Adipocyte (in vitro differentiated cells): Measurements from ENCODE around the gene OLA1.

ENCODE experiments used
- DNase-seq: peaks from one replicate; pipeline ENCODE4 v3.0.0-alpha.2; 2015; ENCODE audit warnings: low read depth
- H3K27me3 ChIP-seq: replicated peaks from 2 replicates; pipeline ENCODE4 v1.7.0; 2013; ENCODE audit warnings: mild to moderate bottlenecking, low read length, moderate library complexity; ENCODE audit not compliant: control insufficient read depth, insufficient read depth
- H3K36me3 ChIP-seq: 2 replicates; pipeline ENCODE4 v1.7.0; 2013; ENCODE audit warnings: low read length, mild to moderate bottlenecking, moderate library complexity; ENCODE audit not compliant: control insufficient read depth, insufficient read depth, severe bottlenecking
- H3K4me1 ChIP-seq: 2 replicates; pipeline ENCODE4 v1.7.0; 2013; ENCODE audit warnings: mild to moderate bottlenecking, low read length, moderate library complexity; ENCODE audit not compliant: control insufficient read depth, insufficient read depth
- H3K4me3 ChIP-seq: 2 replicates; pipeline ENCODE4 v1.7.0; 2013; ENCODE audit warnings: mild to moderate bottlenecking, low read length, moderate library complexity
- H3K9ac ChIP-seq: 2 replicates; pipeline ENCODE4 v1.7.0; 2013; ENCODE audit warnings: mild to moderate bottlenecking, low read length, moderate library complexity
- H3K9me3 ChIP-seq: 2 replicates; pipeline ENCODE4 v1.7.0; 2013; ENCODE audit warnings: mild to moderate bottlenecking, low read length, moderate library complexity; ENCODE audit not compliant: control insufficient read depth

Gene OLA1

DNA sequence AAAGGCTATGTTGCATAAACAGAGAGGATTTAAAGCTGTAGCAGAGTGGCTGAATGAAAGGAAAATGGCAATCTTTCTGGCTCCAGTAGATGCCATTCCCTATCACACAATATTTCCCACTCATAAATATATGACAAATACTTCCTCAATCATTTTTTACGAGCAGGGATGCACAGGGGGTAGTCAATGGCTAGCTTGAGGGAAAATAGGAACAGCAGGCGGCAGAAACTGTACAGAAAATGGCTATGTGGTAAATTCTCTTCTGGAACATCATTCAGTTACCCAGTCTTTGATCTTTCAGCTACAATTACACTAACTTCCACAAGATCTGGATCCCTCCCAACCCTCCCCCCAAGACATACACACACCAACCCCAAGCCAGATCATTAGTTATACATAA lies 127.2 kb downstream of the OLA1 start:
- H3K4me1 ChIP-seq, result peaks cover 13% of the 10 kb centered on the region
- no peaks in the 10 kb centered on the region for H3K27me3 ChIP-seq
- no peaks in the 10 kb centered on the region for H3K36me3 ChIP-seq

GRCh38 chr2:174120346-174120745 lies 128.0 kb downstream of the OLA1 start:
- Histone ChIP-seq H3K4me1 (peaks cover 13% of the 10 kb centered on the region), H3K36me3 (no peaks in the 10 kb centered on the region), H3K4me3 (no peak overlapping the region), H3K9ac (no peak overlapping the region), H3K27me3 (no peaks in the 10 kb centered on the region), H3K9me3 (no peaks in the 10 kb centered on the region)
- no peak for DNase-seq

More for the DNA sequence above, 127.2 kb downstream of the OLA1 start:
- H3K9me3 ChIP-seq, result no peaks in the 10 kb centered on the region
- no peak overlapping the region for H3K4me3 ChIP-seq
- DNase-seq, result no peak
- no peak overlapping the region for H3K9ac ChIP-seq

DNA sequence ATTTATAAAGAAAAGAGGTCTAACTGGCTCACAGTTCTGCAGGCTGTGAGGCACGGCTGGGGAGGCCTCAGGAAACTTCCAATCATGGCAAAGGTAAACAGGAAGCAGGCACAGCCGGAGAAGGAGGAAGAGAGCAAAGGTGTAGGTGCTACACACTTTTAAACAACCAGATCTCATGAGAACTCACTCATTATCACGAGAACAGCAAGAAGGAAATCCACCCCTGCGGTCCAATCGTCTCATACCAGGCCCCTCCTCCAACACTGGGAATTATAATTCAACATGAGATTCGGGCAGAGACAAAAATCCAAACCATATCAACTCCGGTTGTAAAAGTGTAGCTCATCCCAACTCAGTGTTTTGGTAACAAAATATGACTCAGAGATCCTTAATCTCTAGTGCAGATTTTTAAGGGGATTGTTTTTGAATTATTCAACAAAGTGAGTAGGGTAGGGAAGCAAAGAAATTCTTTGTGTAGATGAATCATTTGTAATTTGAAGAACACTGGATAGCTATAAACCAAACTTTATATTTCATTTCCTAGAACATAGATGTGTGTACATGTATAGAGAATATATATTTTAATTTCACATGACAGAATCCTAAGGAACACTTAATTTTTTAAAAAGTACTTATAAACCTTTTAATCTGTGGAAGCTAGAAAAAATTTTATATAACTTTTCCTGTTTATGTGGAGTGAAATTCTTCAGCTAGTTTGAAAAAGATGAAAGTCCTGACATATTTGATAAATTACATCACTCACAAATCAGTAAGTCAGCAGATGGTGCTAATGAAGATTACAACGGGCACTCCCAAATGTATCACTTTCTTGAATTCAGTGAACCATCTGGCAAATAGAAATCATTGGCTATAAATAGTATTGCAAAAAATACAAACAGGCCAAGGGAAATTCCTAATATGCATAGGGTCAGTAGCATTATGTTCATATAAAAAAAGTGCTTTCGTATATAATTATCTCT lies 130.1 kb downstream of the OLA1 start:
- H3K4me1 ChIP-seq, result peaks cover 13% of the 10 kb centered on the region
- peak; percentile 75 for DNase-seq
- peak overlapping the region; percentile 14 for H3K4me3 ChIP-seq
- peaks cover 3% of the 10 kb centered on the region for H3K36me3 ChIP-seq
- H3K9ac ChIP-seq, result no peak overlapping the region
- H3K27me3 ChIP-seq, result no peaks in the 10 kb centered on the region
- no peaks in the 10 kb centered on the region for H3K9me3 ChIP-seq

GRCh38 chr2:174112073-174112472 lies 136.3 kb downstream of the OLA1 start:
- Histone ChIP-seq H3K4me1 (no peaks in the 10 kb centered on the region), H3K36me3 (peaks cover 3% of the 10 kb centered on the region), H3K4me3 (no peak overlapping the region), H3K9me3 (no peaks in the 10 kb centered on the region), H3K9ac (no peak overlapping the region), H3K27me3 (no peaks in the 10 kb centered on the region)
- no peak for DNase-seq

DNA sequence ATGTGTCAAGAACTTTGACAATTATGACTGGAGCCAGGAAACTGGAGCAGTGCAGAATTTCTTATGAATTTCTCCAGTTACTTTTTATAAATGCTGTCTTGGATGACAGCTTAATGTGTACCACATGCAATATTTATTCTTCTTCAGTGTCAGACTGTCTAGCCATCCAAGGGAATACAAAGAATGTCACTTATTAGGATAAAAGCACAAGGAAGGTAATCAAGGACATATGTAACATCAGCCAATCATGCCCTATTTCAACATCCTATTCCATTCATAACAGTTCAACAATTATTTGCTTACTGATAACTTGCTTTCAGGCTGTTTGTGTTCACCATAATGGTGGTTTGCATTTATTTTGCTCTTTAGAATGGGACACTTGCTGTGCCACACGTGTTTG lies 139.8 kb downstream of the OLA1 start:
- no peak overlapping the region for H3K4me3 ChIP-seq
- H3K27me3 ChIP-seq, result no peaks in the 10 kb centered on the region
- H3K9me3 ChIP-seq, result no peaks in the 10 kb centered on the region
- no peak overlapping the region for H3K9ac ChIP-seq
- DNase-seq, result peak; percentile 4
- no peaks in the 10 kb centered on the region for H3K4me1 ChIP-seq
- H3K36me3 ChIP-seq, result peaks cover 7% of the 10 kb centered on the region

DNA sequence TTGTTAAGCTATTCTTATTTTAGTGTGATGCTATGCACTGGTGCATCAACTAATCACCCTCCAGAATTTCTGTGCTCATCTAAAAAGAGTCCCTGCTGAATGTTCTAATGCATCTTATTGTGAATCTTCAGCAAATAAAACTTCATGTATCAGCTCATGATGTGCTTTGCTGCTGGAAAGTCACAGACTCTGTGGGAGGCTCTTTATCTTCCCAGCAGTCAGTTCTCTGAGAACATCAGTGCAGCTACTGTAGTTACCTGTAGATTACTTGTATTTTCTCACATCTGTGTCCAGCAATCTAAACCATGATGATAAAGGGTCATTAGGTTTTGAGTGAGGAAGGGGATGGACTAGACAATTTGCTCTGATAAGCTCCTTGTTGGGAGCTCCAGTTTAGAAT lies 141.6 kb downstream of the OLA1 start:
- H3K4me1 ChIP-seq, result no peaks in the 10 kb centered on the region
- peaks cover 7% of the 10 kb centered on the region for H3K36me3 ChIP-seq
- no peak overlapping the region for H3K4me3 ChIP-seq
- no peaks in the 10 kb centered on the region for H3K9me3 ChIP-seq
- no peaks in the 10 kb centered on the region for H3K27me3 ChIP-seq
- DNase-seq, result no peak
- no peak overlapping the region for H3K9ac ChIP-seq

GRCh38 chr2:174094542-174094941 lies 153.8 kb downstream of the OLA1 start:
- peaks cover 2% of the 10 kb centered on the region for H3K36me3 ChIP-seq
- DNase-seq, result no peak
- no peak overlapping the region for H3K9ac ChIP-seq
- no peak overlapping the region for H3K4me3 ChIP-seq
- no peaks in the 10 kb centered on the region for H3K9me3 ChIP-seq
- no peaks in the 10 kb centered on the region for H3K4me1 ChIP-seq
- no peaks in the 10 kb centered on the region for H3K27me3 ChIP-seq

- H3K9me3 ChIP-seq, result no peaks in the 10 kb centered on the region
- H3K27me3 ChIP-seq, result no peaks in the 10 kb centered on the region
- no peak overlapping the region for H3K4me3 ChIP-seq
- no peak for DNase-seq
- H3K36me3 ChIP-seq, result peaks cover 2% of the 10 kb centered on the region
- H3K9ac ChIP-seq, result no peak overlapping the region
- H3K4me1 ChIP-seq, result no peaks in the 10 kb centered on the region
These were observed 157.9 kb downstream of the OLA1 start for GRCh38 chr2:174090476-174090875.

- Histone ChIP-seq H3K36me3 (no peaks in the 10 kb centered on the region), H3K27me3 (no peaks in the 10 kb centered on the region), H3K4me3 (no peak overlapping the region), H3K9me3 (no peaks in the 10 kb centered on the region), H3K9ac (no peak overlapping the region), H3K4me1 (no peaks in the 10 kb centered on the region)
- DNase-seq, result no peak
These were observed 159.4 kb downstream of the OLA1 start for GRCh38 chr2:174088706-174089460.

DNA sequence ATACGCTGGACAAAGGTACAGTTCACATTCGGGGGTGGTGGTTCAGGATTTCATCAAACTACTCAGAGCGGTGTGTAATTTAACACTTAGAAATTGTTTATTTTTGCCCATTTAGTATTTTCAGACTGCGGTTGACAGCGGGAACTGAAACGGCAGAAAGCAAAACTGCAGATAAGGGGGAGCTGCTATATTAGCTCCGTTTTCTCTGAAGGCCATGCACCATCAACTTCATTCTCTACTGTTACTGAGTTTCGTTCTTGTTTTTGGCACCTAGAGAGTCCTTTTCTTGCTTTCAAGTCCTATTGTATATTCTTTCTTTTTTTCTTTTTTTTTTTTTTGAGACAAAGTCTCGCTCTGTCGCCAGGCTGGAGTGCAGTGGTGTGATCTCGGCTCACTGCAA lies 161.6 kb downstream of the OLA1 start:
- H3K4me1 ChIP-seq, result no peaks in the 10 kb centered on the region
- no peaks in the 10 kb centered on the region for H3K27me3 ChIP-seq
- no peak overlapping the region for H3K9ac ChIP-seq
- H3K9me3 ChIP-seq, result no peaks in the 10 kb centered on the region
- H3K36me3 ChIP-seq, result no peaks in the 10 kb centered on the region
- no peak for DNase-seq
- no peak overlapping the region for H3K4me3 ChIP-seq

DNA sequence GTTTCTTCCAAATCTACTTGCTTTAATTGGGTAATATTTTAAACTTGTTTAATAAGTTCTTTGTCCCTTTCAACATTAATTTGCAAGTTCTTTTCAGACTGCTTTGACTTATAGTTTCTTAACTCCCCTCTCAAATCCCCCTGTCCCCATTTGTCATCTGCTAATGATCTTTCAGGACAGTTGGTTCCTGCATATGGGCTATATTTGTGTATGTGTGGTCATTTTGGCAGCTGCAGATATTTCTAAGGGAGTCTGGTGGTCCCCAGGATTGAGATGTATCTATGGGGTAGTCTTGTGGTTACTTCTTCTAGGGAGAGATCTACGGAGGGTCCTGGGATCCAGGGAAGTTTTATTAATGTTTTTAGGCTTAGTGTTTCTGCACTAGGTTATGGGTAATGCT lies 162.6 kb downstream of the OLA1 start:
- H3K9ac ChIP-seq, result no peak overlapping the region
- no peak for DNase-seq
- H3K4me3 ChIP-seq, result no peak overlapping the region
- no peaks in the 10 kb centered on the region for H3K27me3 ChIP-seq
- H3K9me3 ChIP-seq, result no peaks in the 10 kb centered on the region
- peaks cover 4% of the 10 kb centered on the region for H3K36me3 ChIP-seq
- H3K4me1 ChIP-seq, result no peaks in the 10 kb centered on the region
